HG03025 (cell line): ENCODE measurements around the gene SPEM2.
A peak's percentile ranks its signal among the peaks of the same experiment; 100 is the strongest.

Source experiments
- ATAC-seq: cut with Tn5 transposase; IDR thresholded peaks from one replicate; pipeline ENCODE4 v1.9.1; 2021; ENCODE audit warnings: mild to moderate bottlenecking, moderate library complexity; ENCODE audit not compliant: unreplicated experiment, low FRiP score

Gene SPEM2

GRCh38 chr17:7425316-7425715 is at the start of gene SPEM2:
Gene SPEM2, plus strand, starts transcription at chr17:7425616. Its CDS starts 73 bp downstream, at chr17:7425689.
- no peak for ATAC-seq

DNA sequence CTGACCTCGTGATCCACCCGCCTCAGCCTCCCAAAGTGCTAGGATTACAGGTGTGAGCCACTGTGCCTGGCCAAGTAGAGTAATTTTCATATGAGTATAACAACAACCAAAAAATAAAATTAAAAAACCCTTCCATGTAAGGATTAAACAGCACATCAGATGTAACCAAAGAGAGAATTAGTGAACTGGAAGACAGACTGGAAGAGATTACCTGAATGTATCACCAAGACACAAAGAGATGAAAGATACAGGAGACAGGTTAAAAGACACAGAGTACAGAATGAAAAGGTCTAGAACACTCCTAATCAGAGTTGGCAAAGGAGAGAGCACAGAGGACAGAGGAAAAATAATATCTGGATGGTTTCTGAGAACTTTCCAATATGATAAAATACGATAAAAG is 46.3 kb upstream of the SPEM2 start:
- no peak for ATAC-seq

- ATAC-seq = no peak
These were observed 45.1 kb upstream of the SPEM2 start for GRCh38 chr17:7380321-7380720.

GRCh38 chr17:7380855-7381683 is 44.3 kb upstream of the SPEM2 start, which contains the start of gene TNK1:
Gene TNK1, plus strand, starts transcription at chr17:7381089. Its CDS starts 1,838 bp downstream, at chr17:7382927.
- ATAC-seq = no peak

DNA sequence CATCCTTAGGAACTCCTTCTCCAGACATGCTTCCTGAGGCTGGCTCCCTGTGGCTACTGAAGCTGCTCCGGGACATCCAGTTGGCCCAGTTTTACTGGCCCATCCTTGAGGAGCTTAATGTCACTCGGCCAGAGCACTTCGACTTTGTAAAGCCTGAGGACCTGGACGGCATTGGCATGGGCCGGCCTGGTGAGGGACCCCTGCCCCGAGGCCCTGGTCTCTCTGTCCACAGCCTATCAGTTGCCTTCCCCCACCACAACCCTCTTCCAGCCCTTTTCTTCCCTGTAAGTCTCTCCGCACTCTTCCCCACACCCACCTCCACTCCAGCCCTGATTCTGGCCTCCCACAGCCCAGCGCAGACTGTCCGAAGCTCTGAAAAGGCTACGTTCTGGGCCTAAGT is 42.5 kb upstream of the SPEM2 start:
- no peak for ATAC-seq

GRCh38 chr17:7383371-7383741 is 42.1 kb upstream of the SPEM2 start:
- ATAC-seq = no peak

GRCh38 chr17:7383742-7384488 is 41.5 kb upstream of the SPEM2 start:
- ATAC-seq = no peak

GRCh38 chr17:7384489-7385081 is 40.8 kb upstream of the SPEM2 start:
- no peak for ATAC-seq

GRCh38 chr17:7388856-7389255 is 36.6 kb upstream of the SPEM2 start:
- ATAC-seq = no peak

DNA sequence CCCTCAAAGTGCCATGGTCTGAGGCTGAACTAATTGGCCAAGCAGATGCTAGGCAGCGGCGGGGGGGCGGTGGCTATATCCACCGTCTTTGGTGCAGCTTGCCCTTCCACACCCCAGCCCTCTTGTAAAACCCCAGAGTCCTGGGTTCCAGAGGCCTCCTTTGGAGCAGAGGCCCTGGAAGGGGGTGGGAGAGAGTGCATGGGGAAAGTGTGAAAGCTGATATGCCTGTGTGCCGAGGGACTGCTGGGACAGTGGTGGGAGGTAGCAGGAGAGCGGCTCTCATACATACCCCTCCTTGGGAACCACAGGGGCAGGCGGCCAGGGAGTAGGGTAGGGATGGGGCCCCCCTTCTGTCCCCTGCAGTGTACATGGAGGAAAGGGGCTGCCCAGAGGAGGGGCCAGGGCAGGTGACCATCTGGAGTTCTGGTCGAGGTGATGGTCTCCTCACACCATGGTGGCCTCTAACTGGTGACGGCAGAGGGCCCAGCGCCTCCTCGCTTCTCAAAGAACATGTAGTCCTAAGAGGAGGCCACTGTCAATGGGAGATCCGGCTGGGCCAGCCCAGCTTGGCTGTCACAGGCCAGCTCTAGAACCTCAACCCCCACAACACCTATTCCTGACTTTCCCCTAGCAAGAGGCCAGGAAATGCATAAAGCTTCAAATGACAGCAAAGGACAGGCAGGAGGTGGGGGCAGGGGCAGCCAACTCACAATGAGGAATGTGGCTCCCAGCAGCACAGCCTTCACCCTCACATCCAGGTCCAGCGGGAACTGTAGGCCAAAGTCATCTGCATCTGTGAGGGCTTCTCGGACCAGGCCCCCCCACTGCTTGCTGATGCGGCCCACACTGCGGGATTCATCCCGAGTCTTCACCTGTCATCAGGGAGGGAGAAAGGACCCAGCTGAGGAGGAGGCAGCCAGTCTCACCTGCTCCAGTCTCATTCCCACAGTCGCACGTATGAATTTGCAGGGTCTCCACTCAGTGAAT is 35.2 kb upstream of the SPEM2 start:
- ATAC-seq = no peak

GRCh38 chr17:7391307-7391706 is 34.1 kb upstream of the SPEM2 start:
- ATAC-seq = no peak

GRCh38 chr17:7392696-7393612 is 32.5 kb upstream of the SPEM2 start:
- no peak for ATAC-seq

DNA sequence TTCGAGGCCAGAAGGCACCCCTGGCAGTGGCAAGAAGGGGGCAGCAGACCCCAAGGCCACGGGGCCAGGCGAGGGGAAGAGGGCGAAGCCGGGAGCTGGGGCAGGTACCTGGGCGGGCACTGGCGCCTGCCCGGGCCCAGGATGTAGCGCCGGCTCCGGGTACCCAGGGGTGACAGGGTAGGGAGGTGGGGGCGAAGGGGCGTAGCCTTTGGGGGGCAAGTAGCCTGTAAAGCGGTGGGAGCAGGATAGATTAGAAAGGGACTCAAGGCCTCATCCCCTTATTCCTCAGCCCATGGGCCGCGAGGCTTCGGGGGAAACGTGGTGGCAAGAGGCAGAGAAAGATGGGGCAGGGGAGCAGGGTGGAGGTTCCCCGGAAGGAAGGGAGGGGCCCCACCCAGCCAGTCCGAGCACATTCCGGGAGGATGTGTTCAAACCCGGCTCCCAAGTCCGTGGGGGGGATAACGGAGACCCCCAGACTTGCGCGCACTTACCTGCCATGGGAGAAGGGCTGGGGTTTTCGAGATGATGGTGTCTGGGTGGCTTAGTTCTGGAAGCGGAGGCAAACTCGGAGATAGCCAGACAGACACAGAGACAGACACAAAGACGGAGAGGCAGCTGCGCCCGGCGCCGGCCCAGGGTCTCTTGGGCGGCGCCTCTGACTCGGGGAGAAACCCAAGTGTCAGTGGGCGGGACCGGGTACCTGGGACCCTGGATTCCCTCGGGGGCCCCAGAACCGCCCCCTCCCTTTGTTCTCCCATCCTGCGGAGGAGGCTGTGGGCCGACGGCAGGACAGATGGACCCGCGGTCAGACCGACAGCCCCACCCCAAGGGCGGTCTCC is 31.6 kb upstream of the SPEM2 start:
- peak; percentile 33 for ATAC-seq

GRCh38 chr17:7394452-7395191 is 30.8 kb upstream of the SPEM2 start, which contains the start of gene PLSCR3:
Gene PLSCR3, minus strand, starts transcription at chr17:7394525. Its CDS starts 415 bp downstream, at chr17:7394110.
- peak; percentile 59 for ATAC-seq

DNA sequence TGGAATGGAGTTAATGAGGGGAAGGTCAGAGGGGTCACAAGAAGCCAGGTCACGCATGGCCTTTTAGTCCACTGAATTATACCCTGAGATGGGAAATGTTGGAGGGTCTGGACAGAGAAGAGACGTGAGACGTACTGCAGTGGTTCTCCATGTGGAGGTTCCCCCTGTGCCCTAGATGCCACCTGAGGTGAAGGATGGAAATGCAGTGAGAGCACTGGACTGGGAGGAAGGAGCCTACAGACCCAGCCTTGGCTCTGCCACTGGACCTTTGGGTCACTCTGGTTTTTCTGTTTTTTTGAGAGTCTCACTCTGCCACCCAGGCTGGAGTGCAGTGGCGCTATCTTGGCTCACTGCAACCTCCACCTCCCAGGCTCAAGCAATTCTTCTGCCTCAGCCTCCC is 29.3 kb upstream of the SPEM2 start:
- no peak for ATAC-seq

GRCh38 chr17:7398612-7399011 is 26.8 kb upstream of the SPEM2 start:
- ATAC-seq = no peak

- ATAC-seq = no peak
These were observed 22.2 kb upstream of the SPEM2 start for GRCh38 chr17:7403043-7403726.
